Posterior vena cava (tissue), 2 donors: ENCODE results near the gene ZBTB40. TPM values are rescaled to one million over a fixed set of nuclear protein-coding genes. Genes with fewer than 3 reads are reported as not detected.

Experiments used
- DNase-seq: peaks from one replicate; pipeline ENCODE4 v3.0.0-alpha.2; 2020; ENCODE audit warnings: low spot score
- intact Hi-C, 2 donors: fragments of 100-400 bp; cut with DNase I; formaldehyde crosslinking; loops; one replicate each; pipeline versions ENCODE4 v1.14.1 to v1.14.2; 2022 to 2023
- long read RNA-seq, 2 donors: library from polyadenylated mRNA; unstranded; transcript quantifications; one replicate each; pipeline ENCODE4 v2.0.0, GENCODE V29; 2020 to 2021
- total RNA-seq, 2 donors: library from RNA; stranded (reverse); fragmentation: NEBNext Ultra II Directional; extraction: Animal tissue kit (Norgen Biotek cat#: 25700); gene quantifications; one replicate each; pipeline ENCODE4 v1.2.1, GENCODE V29; 2021
- donor health status: DM: yes; HTN: yes; CAD: no.
- donor health status: DM: yes; HTN: yes; CAD: no.

The ZBTB40 gene, protein sequence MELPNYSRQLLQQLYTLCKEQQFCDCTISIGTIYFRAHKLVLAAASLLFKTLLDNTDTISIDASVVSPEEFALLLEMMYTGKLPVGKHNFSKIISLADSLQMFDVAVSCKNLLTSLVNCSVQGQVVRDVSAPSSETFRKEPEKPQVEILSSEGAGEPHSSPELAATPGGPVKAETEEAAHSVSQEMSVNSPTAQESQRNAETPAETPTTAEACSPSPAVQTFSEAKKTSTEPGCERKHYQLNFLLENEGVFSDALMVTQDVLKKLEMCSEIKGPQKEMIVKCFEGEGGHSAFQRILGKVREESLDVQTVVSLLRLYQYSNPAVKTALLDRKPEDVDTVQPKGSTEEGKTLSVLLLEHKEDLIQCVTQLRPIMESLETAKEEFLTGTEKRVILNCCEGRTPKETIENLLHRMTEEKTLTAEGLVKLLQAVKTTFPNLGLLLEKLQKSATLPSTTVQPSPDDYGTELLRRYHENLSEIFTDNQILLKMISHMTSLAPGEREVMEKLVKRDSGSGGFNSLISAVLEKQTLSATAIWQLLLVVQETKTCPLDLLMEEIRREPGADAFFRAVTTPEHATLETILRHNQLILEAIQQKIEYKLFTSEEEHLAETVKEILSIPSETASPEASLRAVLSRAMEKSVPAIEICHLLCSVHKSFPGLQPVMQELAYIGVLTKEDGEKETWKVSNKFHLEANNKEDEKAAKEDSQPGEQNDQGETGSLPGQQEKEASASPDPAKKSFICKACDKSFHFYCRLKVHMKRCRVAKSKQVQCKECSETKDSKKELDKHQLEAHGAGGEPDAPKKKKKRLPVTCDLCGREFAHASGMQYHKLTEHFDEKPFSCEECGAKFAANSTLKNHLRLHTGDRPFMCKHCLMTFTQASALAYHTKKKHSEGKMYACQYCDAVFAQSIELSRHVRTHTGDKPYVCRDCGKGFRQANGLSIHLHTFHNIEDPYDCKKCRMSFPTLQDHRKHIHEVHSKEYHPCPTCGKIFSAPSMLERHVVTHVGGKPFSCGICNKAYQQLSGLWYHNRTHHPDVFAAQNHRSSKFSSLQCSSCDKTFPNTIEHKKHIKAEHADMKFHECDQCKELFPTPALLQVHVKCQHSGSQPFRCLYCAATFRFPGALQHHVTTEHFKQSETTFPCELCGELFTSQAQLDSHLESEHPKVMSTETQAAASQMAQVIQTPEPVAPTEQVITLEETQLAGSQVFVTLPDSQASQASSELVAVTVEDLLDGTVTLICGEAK
- total RNA-seq = 10 to 100 TPM; 14.9 to 17.2 TPM
- long read RNA-seq, donor 1, partial matches to known transcripts = 2 of 8 reads
- long read RNA-seq, donor 1, other reads (novel, unspliced or antisense) = 6 of 8 reads
- long read RNA-seq, donor 2, partial matches to known transcripts = 2 of 12 reads
- long read RNA-seq, donor 2, other reads (novel, unspliced or antisense) = 10 of 12 reads

DNA sequence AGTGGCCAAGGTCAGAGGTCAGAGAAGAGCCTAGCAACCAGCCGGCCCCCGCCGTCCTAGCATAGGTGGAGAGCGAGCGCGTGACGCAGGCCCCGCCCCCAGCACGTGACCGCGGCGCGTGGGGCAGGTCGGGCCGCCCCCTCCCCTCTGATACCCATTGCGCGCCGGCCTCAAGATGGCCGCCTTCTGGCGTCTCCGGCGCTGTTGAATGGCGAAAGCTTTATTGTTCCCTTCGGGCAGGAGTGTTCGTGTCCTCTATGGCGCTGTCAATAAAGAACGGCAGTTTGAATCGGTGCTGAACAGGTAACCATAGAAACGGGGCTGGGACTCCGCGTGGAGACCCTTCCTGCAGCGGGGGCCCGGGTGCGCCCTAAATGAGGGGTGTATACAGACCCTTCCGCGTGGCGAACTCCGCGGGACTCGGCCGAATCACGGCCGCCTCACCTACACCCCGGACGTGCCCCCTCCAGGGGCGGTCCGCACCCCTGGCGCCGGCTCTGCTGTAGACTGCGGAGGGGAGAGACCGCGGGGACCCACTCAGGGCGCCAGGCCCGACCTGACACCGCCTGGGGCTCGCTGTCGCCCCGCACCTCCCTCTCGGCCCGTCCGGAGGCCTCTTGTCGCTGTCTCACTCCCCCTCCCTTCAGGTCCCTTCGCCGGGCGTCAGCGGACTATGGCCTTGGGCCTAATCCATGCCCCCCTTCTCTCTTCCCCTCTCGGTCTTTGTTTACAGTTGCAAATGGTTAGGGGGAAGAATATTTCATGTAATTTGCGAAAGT lies at the start of gene ZBTB40:
ZBTB40 (plus strand) TSS at position 150 of the 779 bp plus-strand sequence. CDS start 38,098 bp downstream, outside the sequence.
- intact Hi-C loops = no loop called here
- peak; percentile 99 for DNase-seq

DNA sequence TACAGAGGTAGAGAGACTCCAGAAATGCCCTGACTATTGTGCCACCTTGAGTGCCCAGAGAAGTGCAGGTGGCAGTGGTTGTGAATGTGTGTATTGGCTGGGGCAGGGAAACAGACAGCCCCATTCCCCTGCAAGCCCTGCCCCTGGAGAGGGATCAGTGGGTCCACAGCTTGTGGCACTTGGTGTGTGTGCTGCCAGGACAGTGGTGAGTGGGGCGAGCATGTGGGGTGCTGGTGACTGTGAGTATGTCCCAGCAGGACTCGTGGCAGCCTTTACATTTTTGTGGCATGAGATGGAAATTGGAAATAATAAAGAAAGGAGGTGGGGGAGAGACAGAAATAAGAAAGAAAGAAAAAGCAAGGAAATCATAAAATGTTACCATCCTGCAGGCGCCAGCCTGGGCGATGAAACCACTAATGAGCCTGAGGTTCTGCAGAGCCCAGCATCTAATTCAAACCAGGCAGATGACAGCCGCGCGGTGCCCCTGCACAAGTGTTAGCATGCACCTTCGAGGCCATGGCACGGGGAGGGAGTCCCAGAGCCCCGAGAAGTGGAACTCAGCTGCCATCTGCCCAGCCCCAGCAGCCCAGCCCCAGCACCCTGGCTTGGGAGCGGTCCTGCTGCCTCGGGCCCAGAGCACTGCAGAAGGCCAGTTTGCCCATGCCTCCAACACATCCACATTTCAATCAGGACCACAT lies 49.1 kb upstream of the ZBTB40 start:
- no peak for DNase-seq
- intact Hi-C loops = no loop called here

DNA sequence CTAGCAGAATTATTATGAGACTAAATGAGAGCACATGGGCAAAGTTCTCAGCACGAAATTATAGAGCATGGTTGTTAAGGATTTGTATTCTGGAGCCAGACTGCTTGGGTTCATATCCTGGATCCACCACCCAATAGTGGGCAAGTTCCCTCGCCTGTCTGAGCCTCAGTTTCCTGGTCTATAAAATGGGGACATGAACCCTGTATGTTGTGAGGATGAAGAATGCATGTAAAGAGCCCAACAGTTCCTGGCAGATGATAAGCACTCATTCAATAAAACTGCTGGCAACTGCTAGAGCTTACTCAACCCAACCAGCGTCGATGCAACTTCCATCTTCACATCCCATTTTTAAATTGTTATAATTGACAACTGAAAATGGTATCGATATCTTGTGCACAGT lies 47.2 kb upstream of the ZBTB40 start:
- intact Hi-C loops = no loop called here
- no peak for DNase-seq

DNA sequence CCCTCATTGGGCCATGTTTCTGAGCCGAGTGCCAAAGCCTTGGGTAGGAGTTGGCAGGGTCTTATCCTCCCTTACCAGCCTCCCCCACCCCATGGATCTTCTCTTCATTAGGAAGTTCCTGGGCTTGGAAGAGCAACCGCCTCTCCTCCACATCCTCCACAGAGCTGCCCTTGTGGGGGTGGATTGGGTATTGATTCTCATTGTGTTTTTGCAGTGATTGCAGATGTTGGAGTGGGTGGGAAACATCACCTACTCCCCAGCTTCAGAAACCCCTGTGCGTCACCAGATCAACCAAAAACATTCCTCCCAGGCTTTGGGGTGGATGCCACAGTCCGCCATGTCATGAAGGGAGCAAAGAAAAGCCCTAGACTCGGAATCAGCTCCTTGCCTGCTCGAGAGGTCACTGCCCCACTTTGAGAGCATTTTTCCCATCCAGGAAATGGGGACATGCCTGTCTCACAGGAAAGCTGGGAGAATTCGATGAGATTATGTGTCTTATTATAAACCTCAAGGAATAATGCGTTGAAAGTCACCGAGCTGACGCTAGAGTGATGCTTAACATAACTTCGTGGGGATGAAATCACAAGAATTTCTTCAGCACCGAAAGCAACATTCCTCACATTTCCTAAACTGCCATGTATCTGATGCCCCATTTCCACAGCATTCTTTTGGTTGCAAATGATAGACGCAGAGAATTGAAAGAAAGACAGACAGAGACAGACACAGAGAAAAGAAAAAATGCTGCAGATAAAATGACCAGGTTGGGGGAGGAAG lies 44.7 kb upstream of the ZBTB40 start:
- intact Hi-C loops = no loop called here
- DNase-seq = no peak

DNA sequence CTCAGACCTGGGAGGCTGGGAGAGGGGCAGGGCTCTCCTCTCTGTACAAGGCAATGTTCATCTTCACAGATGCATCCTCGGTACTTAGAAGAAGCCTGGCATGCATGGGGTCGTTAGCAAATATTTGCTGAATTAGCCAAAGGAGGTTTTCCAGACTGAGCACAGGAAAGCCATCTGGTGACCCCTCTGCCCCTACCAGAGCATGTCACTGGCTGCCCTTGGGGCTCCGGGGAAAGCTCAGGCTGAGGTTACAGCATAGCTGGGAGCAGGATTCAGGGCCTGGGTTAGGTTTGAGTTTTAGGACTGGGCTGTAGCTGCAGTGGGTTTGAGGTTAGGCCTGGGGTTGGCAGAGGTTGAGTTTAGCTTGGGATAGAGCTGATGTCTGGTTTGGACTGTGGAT lies 43.4 kb upstream of the ZBTB40 start:
- DNase-seq = no peak
- intact Hi-C loops = no loop called here

DNA sequence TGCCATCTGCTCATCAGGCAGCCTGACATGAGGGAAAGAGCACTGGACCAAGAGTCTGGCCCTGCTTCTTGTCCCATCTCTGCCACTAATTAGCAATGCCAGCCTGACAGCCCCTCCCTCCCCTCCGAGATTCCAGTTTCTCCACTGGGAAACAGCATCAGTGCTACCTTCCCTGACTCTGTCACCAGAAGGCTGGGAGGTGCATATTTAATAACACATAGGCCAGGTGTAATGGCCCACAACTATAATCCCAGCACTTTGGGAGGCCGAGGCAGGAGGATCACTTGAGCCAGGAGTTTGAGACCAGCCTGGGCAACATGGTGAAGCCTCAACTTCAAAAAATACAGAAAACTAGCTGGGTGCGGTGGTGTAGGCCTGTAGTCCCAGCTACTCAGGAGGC lies 41.2 kb upstream of the ZBTB40 start:
- intact Hi-C loops = loop anchor here in 1 of 2 donors (10.0 kb wide), 1 partner anchor 296 kb away; no protein-coding TSS in a partner anchor
- no peak for DNase-seq

DNA sequence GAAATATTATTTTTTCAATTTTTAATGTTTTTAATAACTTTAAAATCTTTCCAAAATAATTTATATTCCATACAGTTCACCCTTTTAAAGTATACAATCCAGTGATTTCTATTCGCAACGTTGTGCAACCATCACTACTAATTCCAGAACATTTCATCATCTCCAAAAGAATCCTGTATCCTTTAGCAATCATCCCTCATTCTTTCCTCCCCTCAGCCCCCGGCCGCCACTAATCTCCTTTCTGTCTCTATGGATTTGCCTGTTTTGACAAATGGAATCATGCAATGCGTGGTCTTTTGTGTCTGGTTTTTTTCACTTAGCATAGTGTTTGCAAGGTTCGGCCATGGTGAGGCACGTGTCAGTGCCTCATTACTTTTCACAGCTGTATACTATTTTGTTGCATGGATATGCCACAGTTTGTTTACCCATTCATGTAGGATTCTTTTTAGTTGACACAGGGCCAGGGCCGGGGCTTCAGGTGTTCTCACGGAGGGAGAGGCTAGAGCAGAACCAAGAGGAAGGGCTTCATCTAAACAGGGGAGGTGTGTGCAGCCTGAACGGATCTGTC lies 40.6 kb upstream of the ZBTB40 start:
- intact Hi-C loops = loop anchor here in 1 of 2 donors (10.0 kb wide), 1 partner anchor 296 kb away; no protein-coding TSS in a partner anchor
- no peak for DNase-seq

DNA sequence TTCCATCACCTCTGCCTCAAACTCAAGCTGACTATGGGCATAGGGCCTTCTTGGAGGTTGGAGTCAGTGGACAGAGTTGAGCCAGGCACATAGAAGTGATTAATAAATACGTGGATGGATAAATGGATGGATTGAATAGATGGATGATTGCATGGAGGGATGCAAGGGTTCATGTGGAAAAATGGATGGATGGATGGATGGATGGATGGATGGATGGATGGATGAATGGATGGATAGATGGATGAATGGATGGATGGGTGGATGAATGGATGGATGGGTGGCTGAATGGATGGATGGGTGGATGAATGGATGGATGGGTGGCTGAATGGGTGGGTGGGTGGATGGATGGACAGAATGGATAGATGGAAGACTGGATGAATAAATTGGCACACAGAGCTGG lies 40.1 kb upstream of the ZBTB40 start:
- intact Hi-C loops = loop anchor here in 1 of 2 donors (10.0 kb wide), 1 partner anchor 297 kb away; no protein-coding TSS in a partner anchor
- no peak for DNase-seq

DNA sequence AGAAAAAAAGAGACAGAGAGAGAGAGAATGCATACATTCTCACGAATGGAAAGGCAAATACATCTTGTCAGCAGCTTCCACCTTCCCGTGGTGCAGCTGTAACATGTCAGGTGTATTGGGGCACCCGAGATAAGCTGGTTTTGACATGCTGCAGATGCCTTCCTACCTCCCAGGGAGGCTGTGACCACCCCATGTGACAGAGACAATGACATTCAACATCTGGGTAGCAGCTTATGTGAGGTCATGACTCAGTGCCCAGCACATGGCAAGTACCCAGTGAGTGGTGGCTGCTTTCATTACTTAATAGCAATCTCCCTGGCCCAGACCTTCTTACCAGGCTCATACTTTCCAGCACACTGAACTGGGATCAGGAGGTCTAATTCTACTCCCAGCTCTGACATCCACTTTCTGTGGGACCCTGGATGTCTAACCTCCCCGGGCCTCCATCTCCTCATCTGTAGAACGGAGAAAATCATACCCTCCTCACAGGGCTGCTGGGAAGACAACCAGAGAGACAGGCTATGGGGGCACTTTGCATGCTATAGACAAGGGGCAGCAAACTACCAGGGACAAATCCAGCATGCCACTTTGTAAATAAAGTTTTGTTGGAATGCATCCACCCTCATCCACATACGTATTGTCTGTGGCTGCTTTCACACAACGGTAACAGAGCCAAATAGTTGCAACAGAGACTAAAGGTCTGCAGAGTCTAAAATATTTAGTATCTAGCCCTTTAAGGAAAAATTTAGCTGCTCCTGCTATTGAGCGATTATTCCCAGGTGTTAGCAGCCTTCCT lies 38.5 kb upstream of the ZBTB40 start:
- no peak for DNase-seq
- intact Hi-C loops = loop anchor here in 1 of 2 donors (10.0 kb wide), 1 partner anchor 298 kb away; no protein-coding TSS in a partner anchor

DNA sequence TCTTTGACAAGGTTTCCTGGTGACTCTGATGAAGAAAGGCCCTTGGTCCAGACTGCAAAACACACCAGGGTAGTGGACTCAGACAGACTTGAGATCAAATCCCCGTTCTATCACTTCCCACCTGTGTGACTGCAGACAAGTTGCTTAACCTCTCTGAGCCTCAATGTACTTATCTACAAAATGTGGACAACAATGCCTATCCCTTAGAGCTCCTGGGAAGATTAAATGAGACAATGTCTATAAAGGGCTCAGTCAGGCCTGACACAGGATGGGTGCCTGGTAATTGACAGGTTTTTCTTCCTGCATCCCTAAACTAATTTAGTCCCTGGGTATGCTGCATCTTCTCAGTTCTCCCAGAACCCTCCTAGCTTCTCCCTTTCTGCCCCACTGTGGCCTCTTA lies 37.9 kb upstream of the ZBTB40 start:
- intact Hi-C loops = loop anchor here in 1 of 2 donors (10.0 kb wide), 1 partner anchor 299 kb away; no protein-coding TSS in a partner anchor
- no peak for DNase-seq

DNA sequence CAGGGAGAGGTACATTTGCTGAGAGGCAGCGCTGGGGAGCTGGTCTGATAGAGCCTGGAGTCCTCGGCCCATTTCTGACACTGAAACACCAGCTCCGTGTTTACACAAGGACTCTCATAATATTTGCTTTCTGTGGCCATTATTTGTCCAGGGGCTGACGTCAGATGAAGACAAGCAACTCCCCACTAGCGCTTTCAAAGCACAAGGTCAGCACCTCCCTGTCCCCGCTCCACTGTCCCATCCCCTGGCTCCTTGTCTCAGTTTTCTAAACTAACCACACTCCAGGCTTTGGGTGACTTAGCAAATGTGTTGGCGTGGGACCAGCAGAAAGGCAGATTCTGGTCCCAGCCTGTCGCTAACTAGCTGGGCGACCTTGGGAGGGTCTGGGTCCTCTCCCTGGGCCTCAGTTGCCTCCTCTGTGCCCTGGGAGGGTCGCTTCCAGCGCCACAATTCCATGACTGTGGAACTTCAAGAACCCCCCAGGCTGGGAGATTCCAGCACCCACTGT lies 37.4 kb upstream of the ZBTB40 start:
- DNase-seq = no peak
- intact Hi-C loops = loop anchor here in 1 of 2 donors (10.0 kb wide), 1 partner anchor 299 kb away; no protein-coding TSS in a partner anchor

DNA sequence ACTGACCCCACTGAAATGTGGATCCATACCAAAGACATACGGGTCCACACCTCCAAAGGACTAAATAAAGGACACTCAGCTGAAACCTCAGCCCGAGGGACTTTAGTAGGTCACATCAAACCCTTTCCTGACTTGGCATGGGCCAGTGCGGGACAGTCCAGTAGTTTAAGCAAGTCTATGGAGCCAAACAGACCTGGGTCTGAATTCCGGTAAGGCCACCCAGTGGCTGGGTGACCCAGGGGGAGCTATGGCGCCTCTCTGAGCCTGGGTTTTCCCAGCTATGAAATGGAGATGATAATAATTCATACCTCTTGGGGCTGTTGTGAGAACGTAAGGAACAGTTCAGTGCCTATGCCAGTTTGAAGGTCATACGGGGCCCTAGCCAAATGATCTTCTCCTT lies 36.2 kb upstream of the ZBTB40 start:
- intact Hi-C loops = loop anchor here (5.0 to 10.0 kb wide), 2 partner anchors 227 to 301 kb away; partner anchors contain the start of gene C1QC (in 1 of the 2)
- no peak for DNase-seq

DNA sequence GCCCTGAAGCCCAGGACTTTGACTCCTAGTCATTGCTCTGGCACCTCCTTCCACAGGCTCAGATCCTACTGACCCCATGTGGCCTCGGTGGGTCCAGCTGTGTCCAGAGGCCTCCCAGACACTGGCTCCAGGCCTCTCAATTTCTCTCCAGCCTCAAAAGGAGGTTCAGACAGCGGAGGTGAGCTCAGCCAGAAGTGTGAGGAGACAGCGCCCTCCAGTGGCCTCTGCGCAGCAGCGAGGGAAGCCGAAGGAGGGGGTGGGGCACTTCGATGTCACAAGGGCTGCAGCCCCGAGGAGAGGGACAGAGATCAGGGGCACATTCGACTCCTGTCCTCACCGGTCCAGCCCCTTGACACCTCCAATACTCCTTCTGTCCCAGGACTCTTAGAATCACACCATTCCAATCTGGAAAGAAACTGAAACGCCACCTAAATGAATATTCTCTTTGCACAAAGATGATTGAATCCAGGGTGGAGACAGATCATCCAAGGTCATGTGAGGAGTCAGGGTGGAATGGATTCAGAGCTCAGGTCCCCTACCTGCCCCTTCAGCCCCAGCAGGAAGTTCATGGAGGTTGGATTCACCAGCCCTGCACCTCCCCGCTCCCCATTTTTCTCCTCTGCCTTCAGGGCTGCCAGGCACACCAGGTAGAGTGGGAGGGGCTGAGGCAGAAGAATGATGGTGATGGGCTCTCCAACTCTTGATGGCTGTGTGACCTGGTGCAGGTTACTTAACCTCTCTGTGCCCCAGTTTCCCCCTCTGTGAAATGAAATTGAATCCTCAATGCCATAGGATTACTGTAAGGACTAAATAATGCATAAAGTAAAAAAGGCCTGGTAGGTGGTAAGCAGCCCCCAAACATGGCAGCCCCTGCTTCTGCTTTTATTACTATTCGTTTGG lies 34.8 kb upstream of the ZBTB40 start:
- peak; percentile 91 for DNase-seq

DNA sequence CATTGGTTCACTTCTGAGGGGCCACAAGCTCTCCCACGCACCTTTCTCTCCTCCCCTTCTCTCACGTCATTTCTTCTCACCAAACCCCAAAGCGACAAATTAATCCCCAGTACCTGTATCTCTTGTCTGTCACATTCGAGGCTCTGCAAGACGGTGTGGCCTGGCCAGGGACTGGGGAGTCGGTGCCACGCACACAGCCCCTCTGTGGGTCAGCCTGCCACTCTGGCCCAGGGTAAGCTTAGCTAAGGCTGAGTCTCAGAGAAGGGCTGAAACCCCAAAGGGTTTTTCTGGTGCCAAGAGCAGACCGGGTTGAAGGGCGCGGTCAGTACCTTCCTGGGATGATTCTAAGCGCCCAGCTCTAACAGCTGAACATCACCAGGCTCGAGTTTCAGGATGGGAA lies 34.2 kb upstream of the ZBTB40 start:
- DNase-seq = no peak
- intact Hi-C loops = loop anchor here (5.0 to 10.0 kb wide), 2 partner anchors 225 to 303 kb away; partner anchors contain the start of gene C1QC (in 1 of the 2)

More for the DNA sequence above, 34.8 kb upstream of the ZBTB40 start:
- intact Hi-C loops = loop anchor here (5.0 to 10.0 kb wide), 2 partner anchors 225 to 302 kb away; partner anchors contain the start of gene C1QC (in 1 of the 2)
